Upper lobe of left lung (tissue), 6 donors: ENCODE results near the gene MRPL34. TPM values are rescaled to one million over a fixed set of nuclear protein-coding genes. Genes with fewer than 3 reads are reported as not detected.
A peak's percentile ranks its signal among the peaks of the same experiment; 100 is the strongest.
"Not testable (repeated sequence)": the region's sequence is repeated elsewhere in the genome, so short reads cannot be mapped to it uniquely, and the experiment has no call there.

Experiments used
- ATAC-seq, 2 donors: fragments of 200-7000 bp; cut with Tn5 transposase; one replicate each; pipeline ENCODE4 v1.9.1; 2022; ENCODE audit warnings: mild to moderate bottlenecking in 2 of 2, moderate library complexity in 2 of 2; ENCODE audit not compliant: low FRiP score in 2 of 2
- DNase-seq, 2 donors: peaks; one replicate each; pipeline ENCODE4 v3.0.0-alpha.2; 2019 to 2020
- H3K27ac ChIP-seq, 4 donors: fragments of 200-600 bp; sonication (generic); one replicate each; pipeline ENCODE4 v1.5.1; 2016 to 2019
- H3K27me3 ChIP-seq, 4 donors: fragments of 200-600 bp; sonication (generic); one replicate each; pipeline ENCODE4 v1.5.1; 2017 to 2019
- H3K36me3 ChIP-seq, 4 donors: fragments of 200-600 bp; sonication (generic); one replicate each; pipeline ENCODE4 v1.5.1; 2016 to 2019
- H3K4me1 ChIP-seq, 4 donors: fragments of 200-600 bp; sonication (generic); one replicate each; pipeline ENCODE4 v1.5.1; 2018 to 2019
- H3K4me3 ChIP-seq, 4 donors: fragments of 200-600 bp; sonication (generic); one replicate each; pipeline ENCODE4 v1.5.1; 2017 to 2019; ENCODE audit warnings: mild to moderate bottlenecking in 2 of 4, moderate library complexity in 1 of 4
- H3K9me3 ChIP-seq, 4 donors: fragments of 200-600 bp; sonication (generic); one replicate each; pipeline ENCODE4 v1.5.1; 2018 to 2019
- CTCF ChIP-seq, 6 experiments: fragments of 450-650 bp in 4 of 6; fragments of 200-600 bp in 2 of 6; sonication (generic) in 2 of 6; IDR thresholded peaks; one replicate each; pipeline ENCODE4 v1.5.1; 2016 to 2019; ENCODE audit warnings: antibody characterized with exemption in 6 of 6
- EP300 ChIP-seq, 4 donors: sonication (generic); formaldehyde crosslinking; IDR thresholded peaks; one replicate each; pipeline ENCODE4 v1.5.1; 2017; ENCODE audit warnings: antibody characterized with exemption in 4 of 4, control low read depth in 2 of 4
- POLR2A ChIP-seq, 4 donors: fragments of 450-650 bp; IDR thresholded peaks; one replicate each; pipeline ENCODE4 v1.5.1; 2016 to 2017; ENCODE audit warnings: antibody characterized with exemption in 4 of 4, mild to moderate bottlenecking in 2 of 4
- POLR2AphosphoS5 ChIP-seq, 2 donors: sonication (generic); formaldehyde crosslinking; IDR thresholded peaks; one replicate each; pipeline ENCODE4 v1.5.1; 2017; ENCODE audit warnings: antibody characterized with exemption in 2 of 2
- WGBS, 2 donors: methylation state at CpG; one replicate each; pipeline ENCODE4 v1.1.5; 2017 to 2018; 5-methylcytosine and 5-hydroxymethylcytosine counted together
- total RNA-seq, 6 donors: library from RNA; depleted of rRNA in 4 of 6; stranded (reverse); fragments of >200 nt in 4 of 6; gene quantifications; one replicate each; pipeline versions ENCODE4 v1.1.0 to v1.2.1, GENCODE V29; 2016 to 2021
- donor health status: DM: no; HTN: no; CAD: no; lungs with moderate emphysema.
- donor health status: DM: no; HTN: yes; CAD: no; lungs with severe emphysema.

Gene MRPL34
- total RNA-seq, 6 donors from 2014 or later = 98.3 to 176 (median 122) TPM

DNA sequence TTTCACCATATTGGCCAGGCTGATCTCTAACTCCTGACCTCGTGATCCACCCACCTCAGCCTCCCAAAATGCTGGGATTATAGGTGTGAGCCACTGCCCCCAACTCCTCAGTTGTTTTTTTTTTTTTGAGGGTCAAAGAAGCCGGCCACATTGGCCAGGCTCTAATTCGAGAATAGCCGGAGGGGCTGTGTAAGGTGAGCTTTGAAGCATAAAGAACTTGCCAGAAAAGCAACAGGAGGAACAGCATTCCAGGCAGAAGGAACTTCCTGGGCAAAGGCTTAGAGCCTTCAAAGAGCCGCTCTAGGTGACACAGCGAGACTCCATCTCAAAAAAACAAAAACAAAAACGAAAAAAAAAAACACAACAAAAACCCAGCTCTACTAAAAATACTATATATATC is 39.6 kb upstream of the MRPL34 start:
- Histone ChIP-seq H3K4me3 (no peak overlapping the region), H3K36me3 (peaks cover 0 to 23% (median 17%) of the 10 kb centered on the region in 4 donors), H3K27ac (peak overlapping the region in 1 of 4 donors; percentile 86), H3K9me3 (no peaks in the 10 kb centered on the region), H3K4me1 (peaks cover 6 to 32% (median 18%) of the 10 kb centered on the region in 4 donors), H3K27me3 (no peaks in the 10 kb centered on the region)
- DNase-seq = no peak
- no peak for TF ChIP-seq CTCF (IDR thresholded peaks at IDR 0.05)
- no peak for TF ChIP-seq POLR2A (IDR thresholded peaks at IDR 0.05)
- TF ChIP-seq EP300 (IDR thresholded peaks at IDR 0.05) = no peak
- ATAC-seq = no peak
- WGBS, 2 donors = 89 to 95% methylated on average over 7 of the region's 7 CpGs

DNA sequence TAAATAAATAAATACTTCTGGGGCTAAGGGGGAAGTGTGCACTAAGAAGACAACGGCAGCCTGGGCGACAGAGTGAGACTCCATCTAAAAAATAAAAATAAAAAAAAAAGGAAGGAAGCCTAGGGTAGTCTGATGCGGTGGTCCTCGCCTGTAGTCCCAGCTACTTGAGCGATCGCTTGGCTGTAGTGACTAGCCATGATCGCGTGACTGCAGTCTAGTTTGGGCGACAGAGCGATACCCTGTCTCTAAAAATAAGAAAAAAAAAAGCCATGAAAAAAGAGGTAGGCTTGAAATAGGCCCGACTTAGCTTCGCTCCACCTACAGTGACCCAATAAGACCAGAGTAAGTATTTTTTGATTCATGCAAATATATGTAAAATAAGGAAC is 39.1 kb upstream of the MRPL34 start:
- no peak for ATAC-seq
- no peak for DNase-seq
- WGBS, 2 donors = 58 to 78% methylated on average over 12 of the region's 12 CpGs
- H3K9me3 ChIP-seq = no peaks in the 10 kb centered on the region
- peaks cover 6 to 30% (median 17%) of the 10 kb centered on the region in 4 donors for H3K4me1 ChIP-seq
- peak overlapping the region in 2 of 4 donors; percentile 48 to 86 for H3K27ac ChIP-seq
- no peak for TF ChIP-seq EP300 (IDR thresholded peaks at IDR 0.05)
- no peaks in the 10 kb centered on the region for H3K27me3 ChIP-seq
- H3K4me3 ChIP-seq = peak overlapping the region in 1 of 4 donors; percentile 61
- H3K36me3 ChIP-seq = peaks cover 5 to 28% (median 22%) of the 10 kb centered on the region in 4 donors

DNA sequence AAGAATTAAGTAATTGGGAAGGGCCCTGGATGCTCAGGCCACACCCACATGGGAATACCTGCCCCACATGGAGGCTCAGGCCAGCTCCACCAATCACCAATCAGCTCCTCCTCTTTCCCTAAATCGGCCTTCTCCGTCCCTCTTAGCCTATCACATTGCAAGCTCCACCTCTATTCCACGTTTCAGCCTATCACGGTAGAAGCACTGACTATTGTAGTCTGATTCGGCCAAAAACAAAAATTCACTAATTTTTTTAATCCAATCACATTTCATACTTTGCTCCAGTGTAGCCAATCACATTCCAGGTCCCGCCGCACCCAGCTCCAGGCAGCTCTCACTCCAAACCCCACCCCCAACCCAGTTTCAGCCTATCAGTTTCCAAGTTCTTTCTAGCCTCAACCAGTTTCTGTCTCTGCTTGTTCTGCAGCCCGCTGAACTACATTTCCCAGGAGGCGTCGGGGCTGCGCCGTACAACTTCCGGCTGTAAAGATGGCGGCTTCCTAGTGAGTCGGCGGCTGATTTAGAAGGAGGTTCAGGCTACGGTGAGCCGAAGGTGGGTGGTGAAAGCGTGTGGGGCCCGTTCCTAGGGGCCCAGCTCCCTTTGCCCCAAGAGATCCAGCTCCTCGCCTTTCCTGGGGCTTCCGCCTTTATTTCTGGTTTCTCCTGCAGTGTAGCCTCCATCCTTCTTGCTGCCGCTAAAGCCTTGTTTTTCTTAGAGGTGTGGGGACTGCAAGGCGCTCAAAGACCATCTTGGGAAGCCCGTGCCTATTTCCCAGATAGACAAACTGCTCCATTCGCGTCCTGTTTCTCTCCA is 38.5 kb upstream of the MRPL34 start, which contains the start of gene BABAM1:
Gene BABAM1, plus strand, starts transcription at position 469 of the 814 bp plus-strand sequence. CDS start 1,364 bp downstream, outside the sequence.
- TF ChIP-seq POLR2AphosphoS5 (IDR thresholded peaks at IDR 0.05) (peak; percentile 49 to 79), POLR2A (IDR thresholded peaks at IDR 0.05) (peak in 2 of 4 donors; percentile 31 to 51), CTCF (IDR thresholded peaks at IDR 0.05) (no peak)
- no peaks in the 10 kb centered on the region for H3K9me3 ChIP-seq
- 0 to 1% methylated on average over 27 of the region's 27 CpGs for WGBS, 2 donors
- peaks cover 6 to 30% (median 16%) of the 10 kb centered on the region in 4 donors for H3K4me1 ChIP-seq
- DNase-seq (peak; percentile 90 to 98), ATAC-seq (peak; percentile 98)
- H3K27ac ChIP-seq = peak within 1 kb of the TSS; percentile 63 to 86 (median 74)
- H3K27me3 ChIP-seq = no peaks in the 10 kb centered on the region
- H3K4me3 ChIP-seq = peak within 1 kb of the TSS; percentile 39 to 91 (median 66)
- H3K36me3 ChIP-seq = peaks cover 6 to 34% (median 26%) of the 10 kb centered on the region in 4 donors

DNA sequence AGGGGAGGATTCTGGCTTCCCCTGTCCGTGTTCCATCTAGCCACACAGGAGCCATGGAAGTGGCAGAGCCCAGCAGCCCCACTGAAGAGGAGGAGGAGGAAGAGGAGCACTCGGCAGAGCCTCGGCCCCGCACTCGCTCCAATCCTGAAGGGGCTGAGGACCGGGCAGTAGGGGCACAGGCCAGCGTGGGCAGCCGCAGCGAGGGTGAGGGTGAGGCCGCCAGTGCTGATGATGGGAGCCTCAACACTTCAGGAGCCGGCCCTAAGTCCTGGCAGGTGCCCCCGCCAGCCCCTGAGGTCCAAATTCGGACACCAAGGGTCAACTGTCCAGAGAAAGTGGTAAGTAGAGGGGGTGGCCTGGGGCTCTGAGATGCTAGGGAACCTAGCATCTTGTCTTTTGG is 36.9 kb upstream of the MRPL34 start:
- Histone ChIP-seq H3K4me1 (peaks cover 6 to 30% (median 16%) of the 10 kb centered on the region in 4 donors), H3K36me3 (peaks cover 6 to 49% (median 38%) of the 10 kb centered on the region in 4 donors), H3K9me3 (no peaks in the 10 kb centered on the region), H3K27ac (no peak overlapping the region), H3K27me3 (no peaks in the 10 kb centered on the region), H3K4me3 (no peak overlapping the region)
- DNase-seq (no peak), ATAC-seq (no peak)
- 94 to 98% methylated on average over 6 to 13 of the region's 13 CpGs for WGBS, 2 donors
- TF ChIP-seq POLR2A (IDR thresholded peaks at IDR 0.05) = no peak
- TF ChIP-seq EP300 (IDR thresholded peaks at IDR 0.05) = no peak
- TF ChIP-seq CTCF (IDR thresholded peaks at IDR 0.05) = no peak
- TF ChIP-seq POLR2AphosphoS5 (IDR thresholded peaks at IDR 0.05) = no peak

GRCh38 chr19:17274892-17275291 is 30.8 kb upstream of the MRPL34 start:
- WGBS, 2 donors = 98 to 100% methylated on average over 3 of the region's 3 CpGs
- not testable (repeated sequence) for H3K27me3 ChIP-seq, H3K4me1 ChIP-seq, H3K27ac ChIP-seq, DNase-seq, H3K4me3 ChIP-seq, ATAC-seq, H3K9me3 ChIP-seq
- H3K36me3 ChIP-seq = peaks cover 16 to 91% (median 72%) of the 10 kb centered on the region in 4 donors
